MM.1S (cell line): ENCODE data around the gene DLG5.

ENCODE experiments used
- EZH2 ChIP-seq: fragments of 300-600 bp; sonication (generic); optimal IDR thresholded peaks from 2 replicates; pipeline ENCODE3; 2017; ENCODE audit warnings: low read depth, mild to moderate bottlenecking, antibody characterized with exemption, low read length, mixed read lengths
- EZH2phosphoT487 ChIP-seq: fragments of 300-600 bp; sonication (generic); IDR thresholded peaks from 2 replicates; pipeline ENCODE4 v1.6.1; 2018; ENCODE audit warnings: antibody characterized with exemption, low read length
- TF ChIP-seq, protein P1 (sequence below): fragments of 300-600 bp; sonication (generic); IDR thresholded peaks from 2 replicates; pipeline ENCODE4 v1.5.1; 2016; ENCODE audit warnings: antibody characterized with exemption, low read length, mixed read lengths

DNA sequence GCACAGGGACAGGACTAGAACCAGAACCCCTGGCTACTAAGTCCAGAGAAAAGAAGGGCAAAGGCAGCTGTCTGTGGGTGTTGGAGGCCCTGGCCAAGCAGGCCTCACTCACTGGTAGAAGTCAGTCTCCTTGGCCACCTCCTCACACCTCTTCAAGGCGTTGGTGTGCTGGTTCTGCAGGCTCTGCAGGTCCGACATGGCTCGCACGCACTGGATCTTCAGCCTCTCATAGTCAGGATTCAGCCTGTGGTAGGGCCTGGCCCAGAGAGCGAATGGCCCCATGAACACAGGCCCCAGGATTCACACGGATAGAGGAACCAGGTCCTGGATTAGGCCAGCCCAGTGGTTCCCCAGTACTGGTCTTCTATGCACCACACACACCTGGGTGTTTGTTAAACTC is 72.4 kb downstream of the DLG5 start:
- TF ChIP-seq EZH2 (no peak), EZH2phosphoT487 (no peak)
- TF ChIP-seq, protein P1, sequence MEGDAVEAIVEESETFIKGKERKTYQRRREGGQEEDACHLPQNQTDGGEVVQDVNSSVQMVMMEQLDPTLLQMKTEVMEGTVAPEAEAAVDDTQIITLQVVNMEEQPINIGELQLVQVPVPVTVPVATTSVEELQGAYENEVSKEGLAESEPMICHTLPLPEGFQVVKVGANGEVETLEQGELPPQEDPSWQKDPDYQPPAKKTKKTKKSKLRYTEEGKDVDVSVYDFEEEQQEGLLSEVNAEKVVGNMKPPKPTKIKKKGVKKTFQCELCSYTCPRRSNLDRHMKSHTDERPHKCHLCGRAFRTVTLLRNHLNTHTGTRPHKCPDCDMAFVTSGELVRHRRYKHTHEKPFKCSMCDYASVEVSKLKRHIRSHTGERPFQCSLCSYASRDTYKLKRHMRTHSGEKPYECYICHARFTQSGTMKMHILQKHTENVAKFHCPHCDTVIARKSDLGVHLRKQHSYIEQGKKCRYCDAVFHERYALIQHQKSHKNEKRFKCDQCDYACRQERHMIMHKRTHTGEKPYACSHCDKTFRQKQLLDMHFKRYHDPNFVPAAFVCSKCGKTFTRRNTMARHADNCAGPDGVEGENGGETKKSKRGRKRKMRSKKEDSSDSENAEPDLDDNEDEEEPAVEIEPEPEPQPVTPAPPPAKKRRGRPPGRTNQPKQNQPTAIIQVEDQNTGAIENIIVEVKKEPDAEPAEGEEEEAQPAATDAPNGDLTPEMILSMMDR, result no peak
